ENCODE measurements around the gene BANF1. TPM values are rescaled to one million over a fixed set of nuclear protein-coding genes. Genes with fewer than 3 reads are reported as not detected.

The BANF1 gene
- total and polyA plus RNA-seq, 7 experiments from 2014 or later: 54.5 to 234 (median 107) TPM

GRCh38 chr11:66039765-66040164, 37.5 kb downstream of the BANF1 start:
- no peaks in the 10 kb centered on the region for H3K9me3 ChIP-seq (ENCODE audit: control insufficient read depth in 2 of 3, low read length in 3 of 3)
- ChIA-PET POLR2A (interaction anchor here (0.7 kb wide), 1 partner anchor 42 kb away, joined by 3 read pairs; no protein-coding TSS in a partner anchor), CTCF (no interaction called here)
- intact Hi-C loops (cut with micrococcal nuclease): no loop called here
- H3K4me3 Mint-ChIP-seq: no peak overlapping the region
- no peak overlapping the region for H3K27ac ChIP-seq (ENCODE audit: low read depth, low read length)
- no peak overlapping the region for H3K27ac Mint-ChIP-seq
- no peaks in the 10 kb centered on the region for H3K4me1 ChIP-seq (ENCODE audit: control insufficient read depth in 2 of 2, insufficient read depth in 2 of 2, low read length in 2 of 2)
- no peak overlapping the region for H3K4me3 ChIP-seq (ENCODE audit: low read length)
- H3K4me1 Mint-ChIP-seq: peaks cover 0 to 5% (median 4%) of the 10 kb centered on the region in 7 donors
- H3K9me3 Mint-ChIP-seq: no peaks in the 10 kb centered on the region
- H3K36me3 ChIP-seq (ENCODE audit: control insufficient read depth in 2 of 3, insufficient read depth in 3 of 3, low read length in 3 of 3): no peaks in the 10 kb centered on the region
- DNase-seq (no peak), ATAC-seq (no peak)
- no peaks in the 10 kb centered on the region for H3K36me3 Mint-ChIP-seq
- no peaks in the 10 kb centered on the region for H3K27me3 ChIP-seq (ENCODE audit: control insufficient read depth in 2 of 2, insufficient read depth in 2 of 2, low read length in 2 of 2)
- H3K27me3 Mint-ChIP-seq: peaks cover 0 to 18% (median 2%) of the 10 kb centered on the region in 5 donors

DNA sequence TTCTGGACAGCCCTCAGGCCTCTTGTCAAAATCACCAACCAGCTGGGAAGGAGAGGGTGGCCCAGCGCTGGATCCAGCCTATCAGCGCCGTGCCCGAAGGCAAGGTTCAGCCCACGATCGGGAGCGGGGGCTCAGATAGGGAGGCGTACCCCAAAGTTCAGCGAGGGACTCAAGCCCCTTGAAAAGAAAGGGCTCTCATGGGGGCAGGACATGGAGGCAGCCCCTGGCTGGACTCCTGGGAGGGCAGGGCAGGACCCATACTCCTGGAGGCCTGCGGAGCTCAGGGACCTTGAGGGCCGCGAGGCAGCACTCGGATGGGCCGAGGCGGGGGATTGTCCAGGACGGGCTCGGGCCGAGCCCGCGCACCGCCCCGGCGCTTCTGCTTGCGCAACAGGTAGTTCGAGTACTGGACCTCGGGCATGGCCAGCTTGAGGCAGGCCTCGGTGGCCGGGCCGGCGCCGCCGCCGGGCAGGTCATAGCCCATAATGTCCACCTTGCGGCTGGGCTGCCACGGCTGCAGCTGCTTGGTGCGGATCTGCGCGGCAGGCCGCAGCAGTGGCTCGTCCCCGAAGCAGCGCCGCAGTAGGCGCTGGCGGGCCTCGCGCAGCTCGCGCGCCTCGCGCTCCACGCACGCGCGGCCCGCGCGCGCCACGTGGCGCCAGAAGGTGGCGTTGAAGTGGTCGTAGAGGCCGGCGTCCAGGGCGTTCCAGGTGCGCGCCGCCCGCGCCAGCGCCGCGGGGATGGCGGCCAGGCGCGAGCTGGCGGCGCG, 40.1 kb downstream of the BANF1 start:
- H3K27me3 Mint-ChIP-seq: peaks cover 0 to 20% (median 0%) of the 10 kb centered on the region in 5 donors
- H3K4me3 Mint-ChIP-seq: no peak overlapping the region
- no peaks in the 10 kb centered on the region for H3K36me3 Mint-ChIP-seq
- H3K4me1 Mint-ChIP-seq: peaks cover 4 to 17% (median 9%) of the 10 kb centered on the region in 7 donors
- intact Hi-C loops (cut with micrococcal nuclease): no loop called here
- no peaks in the 10 kb centered on the region for H3K27me3 ChIP-seq (ENCODE audit: control insufficient read depth in 2 of 2, insufficient read depth in 2 of 2, low read length in 2 of 2)
- ATAC-seq: no peak
- ChIA-PET CTCF (interaction anchor here (1.7 to 1.8 kb wide), 2 partner anchors 25 to 27 kb away, joined by 4 read pairs; no protein-coding TSS in a partner anchor), POLR2A (interaction anchor here (0.9 kb wide), 1 partner anchor 20 kb away, joined by 3 read pairs; no protein-coding TSS in a partner anchor)
- no peaks in the 10 kb centered on the region for H3K9me3 Mint-ChIP-seq
- no peak for DNase-seq
- peaks cover 0 to 5% of the 10 kb centered on the region in 2 donors for H3K4me1 ChIP-seq (ENCODE audit: control insufficient read depth in 2 of 2, insufficient read depth in 2 of 2, low read length in 2 of 2)
- no peak overlapping the region for H3K27ac ChIP-seq (ENCODE audit: low read depth, low read length)
- no peak overlapping the region for H3K4me3 ChIP-seq (ENCODE audit: low read length)
- no peaks in the 10 kb centered on the region for H3K9me3 ChIP-seq (ENCODE audit: control insufficient read depth in 2 of 3, low read length in 3 of 3)
- H3K36me3 ChIP-seq (ENCODE audit: control insufficient read depth in 2 of 3, insufficient read depth in 3 of 3, low read length in 3 of 3): no peaks in the 10 kb centered on the region
- H3K27ac Mint-ChIP-seq: no peak overlapping the region

DNA sequence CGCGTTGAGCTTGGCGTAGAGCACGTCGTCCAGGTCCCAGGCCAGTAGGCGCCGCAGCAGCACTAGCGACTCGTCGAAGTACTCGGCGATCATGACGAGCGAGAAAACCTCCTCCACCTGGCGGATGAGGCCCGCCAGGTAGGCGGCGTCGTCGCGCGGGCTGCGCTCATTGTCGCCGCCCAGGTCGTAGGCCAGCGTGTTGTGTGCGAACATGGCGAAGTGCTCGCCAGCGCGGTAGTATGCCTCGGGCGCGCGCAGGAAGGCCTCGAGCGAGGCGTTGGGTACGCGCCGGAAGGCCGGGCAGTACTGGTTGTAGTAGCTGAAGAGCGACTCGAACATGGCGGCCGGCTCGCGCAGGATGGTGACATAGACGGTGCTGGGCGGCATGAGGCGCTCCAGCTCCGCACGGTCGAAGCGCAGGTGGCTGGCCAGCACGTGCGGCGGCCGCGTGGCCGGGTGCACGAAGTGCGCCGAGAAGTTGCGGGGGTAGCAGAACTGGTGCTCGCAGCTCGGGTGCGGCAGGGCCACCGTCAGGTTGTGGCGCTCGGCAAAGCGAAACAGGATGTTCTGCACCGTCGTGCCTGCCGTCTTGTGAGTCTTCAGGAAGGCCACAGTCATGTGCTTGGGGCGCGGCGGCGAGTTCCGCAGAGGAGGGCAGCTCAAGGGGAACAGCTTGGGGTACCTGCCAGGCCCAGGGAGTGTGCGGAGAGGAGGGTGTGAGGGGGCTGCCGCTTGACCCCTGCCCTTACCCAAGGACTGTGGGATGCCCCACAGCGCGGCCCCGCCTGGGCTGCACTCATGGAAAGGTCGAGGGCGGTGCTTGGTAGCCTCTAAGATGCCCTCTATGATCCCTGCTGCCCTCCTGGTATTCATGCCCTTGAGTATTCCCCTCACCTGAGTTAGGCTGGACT, 40.9 kb downstream of the BANF1 start:
- H3K27ac Mint-ChIP-seq: no peak overlapping the region

GRCh38 chr11:66044757-66045156, 42.5 kb downstream of the BANF1 start:
- DNase-seq (no peak), ATAC-seq (peak; percentile 36)
- Histone ChIP-seq H3K36me3 (ENCODE audit: control insufficient read depth in 2 of 3, insufficient read depth in 3 of 3, low read length in 3 of 3) (no peaks in the 10 kb centered on the region), H3K27ac (ENCODE audit: low read depth, low read length) (no peak overlapping the region), H3K27me3 (ENCODE audit: control insufficient read depth in 2 of 2, insufficient read depth in 2 of 2, low read length in 2 of 2) (no peaks in the 10 kb centered on the region), H3K4me1 (ENCODE audit: control insufficient read depth in 2 of 2, insufficient read depth in 2 of 2, low read length in 2 of 2) (peaks cover 0 to 9% of the 10 kb centered on the region in 2 donors), H3K4me3 (ENCODE audit: low read length) (no peak overlapping the region), H3K9me3 (ENCODE audit: control insufficient read depth in 2 of 3, low read length in 3 of 3) (no peaks in the 10 kb centered on the region)
- Mint-ChIP-seq H3K27me3 (peaks cover 0 to 23% (median 0%) of the 10 kb centered on the region in 5 donors), H3K4me3 (peak overlapping the region in 3 of 10 donors; percentile 8 to 17 (median 12)), H3K27ac (peak overlapping the region in 4 of 9 donors; percentile 3 to 34 (median 20)), H3K36me3 (no peaks in the 10 kb centered on the region), H3K4me1 (peaks cover 4 to 23% (median 15%) of the 10 kb centered on the region in 7 donors), H3K9me3 (no peaks in the 10 kb centered on the region)
- CTCF ChIA-PET: interaction anchor here (0.7 to 4.2 kb wide), 12 partner anchors 9 to 393 kb away, joined by 3 to 30 read pairs (median 5); partner anchors contain the start of gene CCDC85B
- intact Hi-C loops (cut with micrococcal nuclease): loop anchor here (1.0 to 2.0 kb wide), 5 partner anchors 24 to 333 kb away; partner anchors contain the start of genes BANF1 (in 1 of the 2) and EIF1AD (in 1 of the 2)
- POLR2A ChIA-PET: interaction anchor here (0.8 to 1.3 kb wide), 3 partner anchors 74 to 333 kb away, joined by 3 read pairs; partner anchors contain the start of gene KAT5

More for the DNA sequence above, 40.9 kb downstream of the BANF1 start:
- no peaks in the 10 kb centered on the region for H3K9me3 Mint-ChIP-seq
- Histone ChIP-seq H3K36me3 (ENCODE audit: control insufficient read depth in 2 of 3, insufficient read depth in 3 of 3, low read length in 3 of 3) (no peaks in the 10 kb centered on the region), H3K9me3 (ENCODE audit: control insufficient read depth in 2 of 3, low read length in 3 of 3) (no peaks in the 10 kb centered on the region), H3K27me3 (ENCODE audit: control insufficient read depth in 2 of 2, insufficient read depth in 2 of 2, low read length in 2 of 2) (no peaks in the 10 kb centered on the region), H3K27ac (ENCODE audit: low read depth, low read length) (no peak overlapping the region), H3K4me1 (ENCODE audit: control insufficient read depth in 2 of 2, insufficient read depth in 2 of 2, low read length in 2 of 2) (peaks cover 0 to 5% of the 10 kb centered on the region in 2 donors), H3K4me3 (ENCODE audit: low read length) (no peak overlapping the region)
- ATAC-seq (no peak), DNase-seq (no peak)
- peaks cover 0 to 24% (median 0%) of the 10 kb centered on the region in 5 donors for H3K27me3 Mint-ChIP-seq
- intact Hi-C loops (cut with micrococcal nuclease): no loop called here
- ChIA-PET POLR2A (no interaction called here), CTCF (interaction anchor here (1.1 to 4.2 kb wide), 3 partner anchors 9 to 91 kb away, joined by 3 to 30 read pairs (median 20); partner anchors contain the start of gene SF3B2)
- H3K4me1 Mint-ChIP-seq: peaks cover 4 to 17% (median 9%) of the 10 kb centered on the region in 7 donors
- H3K36me3 Mint-ChIP-seq: no peaks in the 10 kb centered on the region
- H3K4me3 Mint-ChIP-seq: no peak overlapping the region

DNA sequence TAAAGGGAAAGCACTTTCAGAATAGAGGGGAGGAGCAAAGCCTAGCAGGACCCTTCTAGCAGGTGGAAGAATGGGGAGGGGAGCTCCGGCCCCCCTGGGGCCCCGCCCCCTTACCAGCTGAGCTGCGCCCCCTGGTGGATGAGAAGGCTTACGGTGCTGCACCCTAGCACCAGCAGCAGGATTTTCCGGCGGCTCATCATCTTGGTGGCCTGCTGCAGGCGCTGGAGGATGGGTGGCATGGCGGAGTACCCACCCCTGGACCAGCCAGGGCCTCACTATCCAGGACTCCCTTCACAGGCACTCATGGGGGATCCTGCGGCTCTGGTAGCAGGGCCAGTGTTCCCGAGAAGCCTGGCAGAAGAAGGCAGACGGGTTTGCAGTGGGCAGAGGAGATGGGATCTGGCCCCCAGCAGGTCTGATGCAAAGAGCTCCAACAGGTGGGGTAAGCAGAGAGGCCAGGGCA, 42.9 kb downstream of the BANF1 start:
- ChIA-PET CTCF (interaction anchor here (0.6 to 4.2 kb wide), 16 partner anchors 9 to 394 kb away, joined by 3 to 30 read pairs (median 4); partner anchors contain the start of gene CCDC85B), POLR2A (interaction anchor here (0.8 to 1.3 kb wide), 3 partner anchors 73 to 333 kb away, joined by 3 read pairs; partner anchors contain the start of gene KAT5)
- Histone ChIP-seq H3K27ac (ENCODE audit: low read depth, low read length) (no peak overlapping the region), H3K36me3 (ENCODE audit: control insufficient read depth in 2 of 3, insufficient read depth in 3 of 3, low read length in 3 of 3) (no peaks in the 10 kb centered on the region), H3K4me1 (ENCODE audit: control insufficient read depth in 2 of 2, insufficient read depth in 2 of 2, low read length in 2 of 2) (peaks cover 0 to 9% of the 10 kb centered on the region in 2 donors), H3K9me3 (ENCODE audit: control insufficient read depth in 2 of 3, low read length in 3 of 3) (no peaks in the 10 kb centered on the region), H3K4me3 (ENCODE audit: low read length) (no peak overlapping the region), H3K27me3 (ENCODE audit: control insufficient read depth in 2 of 2, insufficient read depth in 2 of 2, low read length in 2 of 2) (no peaks in the 10 kb centered on the region)
- peak; percentile 98 for ATAC-seq
- peaks cover 4 to 23% (median 15%) of the 10 kb centered on the region in 7 donors for H3K4me1 Mint-ChIP-seq
- H3K36me3 Mint-ChIP-seq: no peaks in the 10 kb centered on the region
- H3K27me3 Mint-ChIP-seq: peaks cover 0 to 19% (median 0%) of the 10 kb centered on the region in 5 donors
- peak overlapping the region in 3 of 10 donors; percentile 12 to 29 (median 17) for H3K4me3 Mint-ChIP-seq
- intact Hi-C loops (cut with micrococcal nuclease): loop anchor here (1.0 to 2.0 kb wide), 5 partner anchors 24 to 334 kb away; partner anchors contain the start of genes BANF1 (in 1 of the 2) and EIF1AD (in 1 of the 2)
- peak overlapping the region in 2 of 9 donors; percentile 17 to 34 for H3K27ac Mint-ChIP-seq
- no peaks in the 10 kb centered on the region for H3K9me3 Mint-ChIP-seq
- DNase-seq: peak; percentile 70 to 89 (median 81)

DNA sequence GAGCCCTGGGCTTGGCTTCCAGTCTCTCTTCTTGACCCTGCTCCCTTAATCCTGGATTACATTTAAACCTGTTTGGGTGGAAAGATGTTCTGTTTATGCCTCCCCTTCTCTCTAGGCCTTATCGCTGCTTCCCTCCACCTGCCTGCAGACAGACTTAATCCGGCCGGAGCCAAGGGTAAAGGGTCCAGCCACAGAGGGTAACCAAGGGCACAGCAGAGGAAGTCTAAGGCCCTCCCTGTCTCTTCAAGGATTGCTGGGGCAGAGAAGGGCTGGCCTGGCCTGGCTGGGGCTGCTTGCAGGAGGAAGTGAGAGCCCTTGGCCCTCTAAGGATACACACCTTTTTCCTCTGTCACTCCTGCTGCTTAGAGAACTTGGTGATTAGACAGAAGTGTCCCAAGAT, 44.6 kb downstream of the BANF1 start:
- Mint-ChIP-seq H3K4me1 (peaks cover 14 to 33% (median 24%) of the 10 kb centered on the region in 7 donors), H3K27ac (no peak overlapping the region), H3K27me3 (peaks cover 0 to 13% (median 0%) of the 10 kb centered on the region in 5 donors), H3K4me3 (no peak overlapping the region), H3K36me3 (no peaks in the 10 kb centered on the region), H3K9me3 (no peaks in the 10 kb centered on the region)
- ATAC-seq (no peak), DNase-seq (no peak)
- ChIA-PET POLR2A (interaction anchor here (1.7 kb wide), 1 partner anchor 87 kb away, joined by 4 read pairs; no protein-coding TSS in a partner anchor), CTCF (interaction anchor here (1.0 to 4.2 kb wide), 3 partner anchors 25 to 88 kb away, joined by 3 to 30 read pairs (median 3); no protein-coding TSS in a partner anchor)
- H3K4me1 ChIP-seq (ENCODE audit: control insufficient read depth in 2 of 2, insufficient read depth in 2 of 2, low read length in 2 of 2): peaks cover 6 to 14% of the 10 kb centered on the region in 2 donors
- no peaks in the 10 kb centered on the region for H3K9me3 ChIP-seq (ENCODE audit: control insufficient read depth in 2 of 3, low read length in 3 of 3)
- H3K27ac ChIP-seq (ENCODE audit: low read depth, low read length): no peak overlapping the region
- H3K36me3 ChIP-seq (ENCODE audit: control insufficient read depth in 2 of 3, insufficient read depth in 3 of 3, low read length in 3 of 3): no peaks in the 10 kb centered on the region
- no peaks in the 10 kb centered on the region for H3K27me3 ChIP-seq (ENCODE audit: control insufficient read depth in 2 of 2, insufficient read depth in 2 of 2, low read length in 2 of 2)
- intact Hi-C loops (cut with micrococcal nuclease): no loop called here
- H3K4me3 ChIP-seq (ENCODE audit: low read length): no peak overlapping the region
